ENCODE results near the gene RPS14.
A peak's percentile ranks its signal among the peaks of the same experiment; 100 is the strongest.

The RPS14 gene

GRCh38 chr5:150449517-150450339 lies at the start of gene RPS14:
RPS14 (minus strand) TSS chr5:150449739; CDS start chr5:150447733, 2,006 bp downstream.
- DNase-seq, result peak; percentile 94

- no peak for DNase-seq
Observed at GRCh38 chr5:150498971-150499370, 49.4 kb upstream of the RPS14 start.

- DNase-seq, result no peak
Observed at GRCh38 chr5:150498501-150498900, 49.0 kb upstream of the RPS14 start.

- DNase-seq, result no peak
Observed at GRCh38 chr5:150497989-150498317, 48.4 kb upstream of the RPS14 start.

- no peak for DNase-seq
Observed at GRCh38 chr5:150497274-150497988, 47.9 kb upstream of the RPS14 start.

GRCh38 chr5:150496534-150496933 lies 47.0 kb upstream of the RPS14 start:
- no peak for DNase-seq

GRCh38 chr5:150496098-150496497 lies 46.6 kb upstream of the RPS14 start:
- no peak for DNase-seq

GRCh38 chr5:150492621-150493020 lies 43.1 kb upstream of the RPS14 start:
- DNase-seq, result no peak

- no peak for DNase-seq
Observed at GRCh38 chr5:150491876-150492275, 42.3 kb upstream of the RPS14 start.

GRCh38 chr5:150490754-150491153 lies 41.2 kb upstream of the RPS14 start:
- no peak for DNase-seq

GRCh38 chr5:150490296-150490669 lies 40.7 kb upstream of the RPS14 start:
- no peak for DNase-seq

- no peak for DNase-seq
Observed at GRCh38 chr5:150489360-150490295, 40.1 kb upstream of the RPS14 start.

- DNase-seq, result no peak
Observed at GRCh38 chr5:150488519-150489359, 39.2 kb upstream of the RPS14 start.

- no peak for DNase-seq
Observed at GRCh38 chr5:150487199-150488061, 37.9 kb upstream of the RPS14 start.

GRCh38 chr5:150486402-150487198 lies 37.1 kb upstream of the RPS14 start:
- peak; percentile 34 for DNase-seq

- peak; percentile 27 for DNase-seq
Observed at GRCh38 chr5:150485693-150486401, 36.3 kb upstream of the RPS14 start.

GRCh38 chr5:150484964-150485692 lies 35.6 kb upstream of the RPS14 start:
- DNase-seq, result no peak

GRCh38 chr5:150481972-150482406 lies 32.5 kb upstream of the RPS14 start:
- no peak for DNase-seq

GRCh38 chr5:150481708-150481965 lies 32.1 kb upstream of the RPS14 start:
- no peak for DNase-seq

All from activated CD8-positive, alpha-beta memory T cell treated with anti-CD3 and anti-CD28 coated beads, Interleukin-2, amount 50 U/mL, for 4 hours (primary cell).